HL-60 (cell line): ENCODE measurements around the gene FOXN1.

ENCODE experiments used
- DNase-seq, 2 experiments: peaks; one replicate each; pipeline ENCODE4 v3.0.0-alpha.2; 2010 to 2020; ENCODE audit warnings: low read depth in 1 of 2, low spot score in 1 of 2
- H3K27ac ChIP-seq: fragments of 250-450 bp; sonication (Bioruptor Pico); replicated peaks from 2 replicates; pipeline ENCODE4 v1.5.1; 2020; ENCODE audit warnings: mild to moderate bottlenecking, moderate library complexity
- H3K27me3 ChIP-seq: fragments of 250-450 bp; sonication (Bioruptor Pico); 2 replicates; pipeline ENCODE4 v1.5.1; 2021; ENCODE audit warnings: mild to moderate bottlenecking, moderate library complexity; ENCODE audit not compliant: insufficient read depth, poor library complexity, severe bottlenecking
- H3K4me3 ChIP-seq: replicated peaks from 2 replicates; pipeline ENCODE4 v1.5.1; 2011; ENCODE audit warnings: mild to moderate bottlenecking, control low read depth, low read length; ENCODE audit not compliant: insufficient read depth
- CTCF ChIP-seq: IDR thresholded peaks from one replicate; pipeline ENCODE4 v1.5.1; 2011; ENCODE audit warnings: low read length, control low read depth, inconsistent platforms; ENCODE audit not compliant: insufficient read depth
- GABPA ChIP-seq: IDR thresholded peaks from 2 replicates; pipeline ENCODE4 v1.6.1; 2012; ENCODE audit warnings: low read depth
- POLR2AphosphoS5 ChIP-seq: IDR thresholded peaks from 2 replicates; pipeline ENCODE4 v1.6.1; 2012; ENCODE audit warnings: low read depth
- REST ChIP-seq: IDR thresholded peaks from 2 replicates; pipeline ENCODE4 v1.6.1; 2012; ENCODE audit warnings: low read depth; ENCODE audit not compliant: insufficient replicate concordance
- SPI1 ChIP-seq: IDR thresholded peaks from 2 replicates; pipeline ENCODE4 v1.6.1; 2012; ENCODE audit warnings: low read depth, mild to moderate bottlenecking, borderline replicate concordance

FOXN1 gene

GRCh38 chr17:28567604-28568003, 61.5 kb downstream of the FOXN1 start:
- DNase-seq, result peak in 1 of 2 experiments; percentile 45
- Histone ChIP-seq H3K27me3 (no peaks in the 10 kb centered on the region), H3K4me3 (no peak overlapping the region), H3K27ac (no peak overlapping the region)
- TF ChIP-seq SPI1 (peak; percentile 98), GABPA (no peak)

DNA sequence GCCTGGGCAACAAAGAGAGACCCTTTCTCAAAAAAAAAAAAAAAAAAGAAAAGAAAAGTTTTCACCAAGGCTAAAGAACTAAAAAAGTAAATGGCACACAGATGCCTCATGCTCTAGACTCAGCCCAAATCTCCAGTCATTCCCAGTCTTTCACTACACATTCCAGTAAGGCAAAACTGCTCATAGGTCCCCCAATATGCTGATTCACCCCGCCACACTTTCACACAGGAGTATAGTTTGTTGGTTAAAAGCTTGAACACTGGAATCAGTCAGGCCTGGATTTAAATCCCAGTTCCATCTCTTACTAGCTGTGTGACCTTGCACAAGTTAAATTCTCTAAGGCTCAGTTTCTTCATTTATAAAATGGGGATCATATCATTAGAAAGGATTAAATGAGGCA, 63.3 kb downstream of the FOXN1 start:
- DNase-seq, result no peak
- no peaks in the 10 kb centered on the region for H3K27me3 ChIP-seq
- H3K4me3 ChIP-seq, result no peak overlapping the region
- TF ChIP-seq REST (no peak), POLR2AphosphoS5 (no peak), SPI1 (no peak), CTCF (no peak), GABPA (no peak)
- no peak overlapping the region for H3K27ac ChIP-seq

- H3K4me3 ChIP-seq, result peak overlapping the region; percentile 97
- peak overlapping the region; percentile 85 for H3K27ac ChIP-seq
- no peaks in the 10 kb centered on the region for H3K27me3 ChIP-seq
- TF ChIP-seq SPI1 (no peak), REST (peak; percentile 29), CTCF (no peak)
- peak in 1 of 2 experiments; percentile 62 for DNase-seq
Observed at GRCh38 chr17:28570716-28571360, 64.7 kb downstream of the FOXN1 start.

- H3K27me3 ChIP-seq, result no peaks in the 10 kb centered on the region
- DNase-seq, result peak; percentile 90 to 98
- H3K4me3 ChIP-seq, result peak within 1 kb of the TSS; percentile 97
- peak within 1 kb of the TSS; percentile 85 for H3K27ac ChIP-seq
- TF ChIP-seq SPI1 (peak; percentile 63; the same call in 1 of the 2 replicates), REST (no peak), GABPA (peak; percentile 84), POLR2AphosphoS5 (peak; percentile 63)
Observed at GRCh38 chr17:28571361-28572122, 65.4 kb downstream of the FOXN1 start, which contains the start of gene PIGS. PIGS (minus strand) TSS chr17:28571524; CDS start chr17:28571496, 28 bp downstream.
